Colonic mucosa (tissue), 4 donors: Measurements from ENCODE around the gene SFXN4. TPM values are rescaled to one million over a fixed set of nuclear protein-coding genes. Genes with fewer than 3 reads are reported as not detected.
A peak's percentile ranks its signal among the peaks of the same experiment; 100 is the strongest.

Experiments
- DNase-seq: peaks from one replicate; pipeline ENCODE4 v3.0.0-alpha.2; 2020
- H3K27ac ChIP-seq: fragments of 200-600 bp; one replicate; pipeline ENCODE4 v1.8.0; 2021
- H3K27me3 ChIP-seq: fragments of 200-600 bp; one replicate; pipeline ENCODE4 v1.8.0; 2021
- H3K36me3 ChIP-seq: fragments of 200-600 bp; one replicate; pipeline ENCODE4 v1.8.0; 2021
- H3K4me1 ChIP-seq: fragments of 200-600 bp; one replicate; pipeline ENCODE4 v1.8.0; 2021; ENCODE audit warnings: mild to moderate bottlenecking
- H3K4me3 ChIP-seq: fragments of 200-600 bp; one replicate; pipeline ENCODE4 v1.8.0; 2021
- H3K9ac ChIP-seq, 2 donors: one replicate each; pipeline ENCODE4 v1.7.0; 2013; ENCODE audit warnings: control low read depth in 2 of 2, low read depth in 2 of 2, low read length in 2 of 2
- H3K9me3 ChIP-seq: fragments of 200-600 bp; one replicate; pipeline ENCODE4 v1.8.0; 2021
- intact Hi-C: fragments of 100-400 bp; cut with DNase I; formaldehyde crosslinking; loops from one replicate; pipeline ENCODE4 v1.14.1; 2022
- total RNA-seq, 2 donors: library from RNA; stranded (reverse); fragmentation: NEBNext Ultra II Directional in 1 of 2; extraction: Animal tissue kit (Norgen Biotek cat#: 25700) in 1 of 2; gene quantifications; one replicate each; pipeline ENCODE4 v1.2.1, GENCODE V29; 2021
- TF ChIP-seq, protein P1 (sequence below): fragments of 200-600 bp; IDR thresholded peaks from one replicate; pipeline ENCODE4 v1.8.0; 2022; ENCODE audit warnings: antibody characterized with exemption, mild to moderate bottlenecking
- donor health status: healthy.
- donor health status: DM: no; HTN: no; CAD: no.
- donor health status: DM: no; HTN: no; CAD: no.

The SFXN4 gene
- total RNA-seq, 2 donors from 2014 or later, result 29.4 to 37.2 TPM

GRCh38 chr10:119105155-119105554 lies 60.4 kb downstream of the SFXN4 start:
- Histone ChIP-seq H3K27me3 (no peaks in the 10 kb centered on the region), H3K4me3 (peak overlapping the region; percentile 82), H3K4me1 (no peaks in the 10 kb centered on the region), H3K27ac (no peak overlapping the region), H3K9me3 (no peaks in the 10 kb centered on the region), H3K9ac (peak overlapping the region in 1 of 2 donors; percentile 67), H3K36me3 (no peaks in the 10 kb centered on the region)
- TF ChIP-seq, protein P1, sequence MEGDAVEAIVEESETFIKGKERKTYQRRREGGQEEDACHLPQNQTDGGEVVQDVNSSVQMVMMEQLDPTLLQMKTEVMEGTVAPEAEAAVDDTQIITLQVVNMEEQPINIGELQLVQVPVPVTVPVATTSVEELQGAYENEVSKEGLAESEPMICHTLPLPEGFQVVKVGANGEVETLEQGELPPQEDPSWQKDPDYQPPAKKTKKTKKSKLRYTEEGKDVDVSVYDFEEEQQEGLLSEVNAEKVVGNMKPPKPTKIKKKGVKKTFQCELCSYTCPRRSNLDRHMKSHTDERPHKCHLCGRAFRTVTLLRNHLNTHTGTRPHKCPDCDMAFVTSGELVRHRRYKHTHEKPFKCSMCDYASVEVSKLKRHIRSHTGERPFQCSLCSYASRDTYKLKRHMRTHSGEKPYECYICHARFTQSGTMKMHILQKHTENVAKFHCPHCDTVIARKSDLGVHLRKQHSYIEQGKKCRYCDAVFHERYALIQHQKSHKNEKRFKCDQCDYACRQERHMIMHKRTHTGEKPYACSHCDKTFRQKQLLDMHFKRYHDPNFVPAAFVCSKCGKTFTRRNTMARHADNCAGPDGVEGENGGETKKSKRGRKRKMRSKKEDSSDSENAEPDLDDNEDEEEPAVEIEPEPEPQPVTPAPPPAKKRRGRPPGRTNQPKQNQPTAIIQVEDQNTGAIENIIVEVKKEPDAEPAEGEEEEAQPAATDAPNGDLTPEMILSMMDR, result no peak
- intact Hi-C loops, result no loop called here
- no peak for DNase-seq

DNA sequence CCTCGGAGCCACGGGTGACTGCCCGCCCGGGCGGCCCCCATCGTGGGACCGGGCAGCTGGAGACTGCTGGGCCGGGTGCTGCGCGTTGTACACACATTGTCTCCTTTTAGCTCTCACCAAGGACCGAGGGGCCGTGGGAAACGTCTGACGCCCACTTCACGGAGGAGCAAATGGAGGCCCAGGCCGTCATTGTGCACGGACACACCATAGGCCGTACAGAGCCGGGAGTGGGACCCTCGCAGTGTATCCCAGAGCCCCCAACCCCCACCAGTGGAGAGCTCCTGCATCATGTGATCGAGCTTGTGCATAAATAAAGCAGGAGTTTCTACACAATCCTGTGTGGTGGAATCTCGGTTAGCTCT lies 60.9 kb downstream of the SFXN4 start:
- TF ChIP-seq, protein P1, result no peak
- no peak overlapping the region for H3K27ac ChIP-seq
- no peaks in the 10 kb centered on the region for H3K9me3 ChIP-seq
- H3K4me1 ChIP-seq, result no peaks in the 10 kb centered on the region
- H3K27me3 ChIP-seq, result no peaks in the 10 kb centered on the region
- no peaks in the 10 kb centered on the region for H3K36me3 ChIP-seq
- H3K9ac ChIP-seq, result peak overlapping the region; percentile 67 to 87
- peak overlapping the region; percentile 82 for H3K4me3 ChIP-seq
- intact Hi-C loops, result no loop called here
- DNase-seq, result peak; percentile 40

- no peaks in the 10 kb centered on the region for H3K36me3 ChIP-seq
- H3K27me3 ChIP-seq, result no peaks in the 10 kb centered on the region
- TF ChIP-seq, protein P1, result no peak
- no peaks in the 10 kb centered on the region for H3K9me3 ChIP-seq
- peak within 1 kb of the TSS; percentile 82 for H3K4me3 ChIP-seq
- DNase-seq, result peak; percentile 86
- peak within 1 kb of the TSS; percentile 73 for H3K27ac ChIP-seq
- peak within 1 kb of the TSS; percentile 67 to 87 for H3K9ac ChIP-seq
- intact Hi-C loops, result no loop called here
- no peaks in the 10 kb centered on the region for H3K4me1 ChIP-seq
These were observed 61.4 kb downstream of the SFXN4 start, which contains the start of gene DENND10 for GRCh38 chr10:119103903-119104653. Gene DENND10 (plus strand): TSS chr10:119104113. CDS start chr10:119104143, 30 bp downstream.

- H3K4me1 ChIP-seq, result no peaks in the 10 kb centered on the region
- H3K27me3 ChIP-seq, result no peaks in the 10 kb centered on the region
- no peak overlapping the region for H3K27ac ChIP-seq
- H3K9me3 ChIP-seq, result no peaks in the 10 kb centered on the region
- no peaks in the 10 kb centered on the region for H3K36me3 ChIP-seq
- no peak for DNase-seq
- TF ChIP-seq, protein P1, result no peak
- no peak overlapping the region for H3K4me3 ChIP-seq
- no peak overlapping the region for H3K9ac ChIP-seq
- intact Hi-C loops, result no loop called here
These were observed 62.1 kb downstream of the SFXN4 start for GRCh38 chr10:119103241-119103902.

GRCh38 chr10:119101366-119102098 lies 64.0 kb downstream of the SFXN4 start:
- Histone ChIP-seq H3K4me1 (no peaks in the 10 kb centered on the region), H3K4me3 (no peak overlapping the region), H3K9ac (no peak overlapping the region), H3K27ac (peak overlapping the region; percentile 77), H3K36me3 (no peaks in the 10 kb centered on the region), H3K9me3 (no peaks in the 10 kb centered on the region), H3K27me3 (no peaks in the 10 kb centered on the region)
- intact Hi-C loops, result no loop called here
- DNase-seq, result no peak
- TF ChIP-seq, protein P1, result no peak
